ENCODE results near the gene RAB3A. TPM values are rescaled to one million over a fixed set of nuclear protein-coding genes. Genes with fewer than 3 reads are reported as not detected.

Gene RAB3A
- total and polyA plus RNA-seq, 2 experiments from 2014 or later: 1.4 to 1.9 TPM

- in situ Hi-C loops (cut with MboI): no loop called here
- peaks cover 5% of the 10 kb centered on the region; the same call in 1 of the 2 replicates for H3K4me1 ChIP-seq (ENCODE audit: insufficient read depth)
- no peak overlapping the region for H2AFZ ChIP-seq
- no peaks in the 10 kb centered on the region for H3F3A ChIP-seq (ENCODE audit: insufficient read depth)
- H3K4me2 ChIP-seq (ENCODE audit: unreplicated experiment): no peak overlapping the region
- no peak for DNase-seq
- H3K79me2 ChIP-seq (ENCODE audit: insufficient read depth): no peaks in the 10 kb centered on the region
- no peaks in the 10 kb centered on the region for H3K9me3 ChIP-seq (ENCODE audit: low read depth)
- TF ChIP-seq EZH2phosphoT487 (IDR thresholded peaks at IDR 0.05; ENCODE audit: insufficient read depth, low read depth) (no peak), EZH2 (IDR thresholded peaks at IDR 0.05; ENCODE audit: insufficient read depth, poor library complexity, severe bottlenecking) (no peak)
- H3K9me2 ChIP-seq (ENCODE audit: insufficient read depth): no peaks in the 10 kb centered on the region
- no peak overlapping the region for H3K4me3 ChIP-seq
- no peaks in the 10 kb centered on the region for H3K36me3 ChIP-seq (ENCODE audit: low read depth)
- H3K27ac ChIP-seq: no peak overlapping the region
- H4K20me1 ChIP-seq (ENCODE audit: insufficient read depth): no peaks in the 10 kb centered on the region
- 79 to 89% methylated on average over 5 of the region's 5 CpGs for WGBS, 2 experiments (ENCODE audit: low coverage in 1 of 2, low lambda C conversion rate in 2 of 2, missing lambda C conversion rate in 2 of 2)
- no peak overlapping the region for H3K9ac ChIP-seq
- H3K27me3 ChIP-seq (replicated peaks; ENCODE audit: insufficient read depth): no peaks in the 10 kb centered on the region
Measured at GRCh38 chr19:18249834-18250233, 46.0 kb upstream of the RAB3A start.

DNA sequence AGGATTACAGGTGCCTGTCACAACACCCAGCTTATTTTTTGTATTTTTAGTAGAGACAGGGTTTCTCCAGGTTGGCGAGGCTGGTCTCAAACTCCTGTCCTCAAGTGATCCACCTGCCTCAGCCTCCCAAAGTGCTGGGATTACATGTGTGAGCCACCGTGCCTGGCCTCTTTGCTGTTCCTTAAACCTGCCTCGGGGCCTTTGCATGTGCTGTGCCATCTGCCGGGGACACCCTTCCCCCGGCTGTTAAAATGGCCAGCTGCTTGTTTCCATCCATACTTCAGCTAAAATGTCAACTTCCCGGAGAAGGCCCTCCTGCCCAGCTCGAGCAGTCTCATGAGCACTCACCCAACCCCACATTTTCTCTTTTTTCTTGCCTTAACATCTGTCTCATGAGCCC lies 41.5 kb upstream of the RAB3A start:
- no peaks in the 10 kb centered on the region for H3K9me3 ChIP-seq (ENCODE audit: low read depth)
- no peaks in the 10 kb centered on the region for H3F3A ChIP-seq (ENCODE audit: insufficient read depth)
- no peaks in the 10 kb centered on the region for H3K36me3 ChIP-seq (ENCODE audit: low read depth)
- H2AFZ ChIP-seq: no peak overlapping the region
- no peak for DNase-seq
- no peaks in the 10 kb centered on the region for H3K4me1 ChIP-seq (ENCODE audit: insufficient read depth)
- in situ Hi-C loops (cut with MboI): no loop called here
- no peak overlapping the region for H3K4me3 ChIP-seq
- no peaks in the 10 kb centered on the region for H3K79me2 ChIP-seq (ENCODE audit: insufficient read depth)
- H3K9ac ChIP-seq: no peak overlapping the region
- no peak for TF ChIP-seq EZH2phosphoT487 (IDR thresholded peaks at IDR 0.05; ENCODE audit: insufficient read depth, low read depth)
- TF ChIP-seq EZH2 (IDR thresholded peaks at IDR 0.05; ENCODE audit: insufficient read depth, poor library complexity, severe bottlenecking): no peak
- no peaks in the 10 kb centered on the region for H3K27me3 ChIP-seq (replicated peaks; ENCODE audit: insufficient read depth)
- WGBS, 2 experiments (ENCODE audit: low coverage in 1 of 2, low lambda C conversion rate in 2 of 2, missing lambda C conversion rate in 2 of 2): 53 to 56% methylated on average over 7 of the region's 7 CpGs
- no peak overlapping the region for H3K4me2 ChIP-seq (ENCODE audit: unreplicated experiment)
- no peak overlapping the region for H3K27ac ChIP-seq
- no peaks in the 10 kb centered on the region for H3K9me2 ChIP-seq (ENCODE audit: insufficient read depth)
- H4K20me1 ChIP-seq (ENCODE audit: insufficient read depth): no peaks in the 10 kb centered on the region

DNA sequence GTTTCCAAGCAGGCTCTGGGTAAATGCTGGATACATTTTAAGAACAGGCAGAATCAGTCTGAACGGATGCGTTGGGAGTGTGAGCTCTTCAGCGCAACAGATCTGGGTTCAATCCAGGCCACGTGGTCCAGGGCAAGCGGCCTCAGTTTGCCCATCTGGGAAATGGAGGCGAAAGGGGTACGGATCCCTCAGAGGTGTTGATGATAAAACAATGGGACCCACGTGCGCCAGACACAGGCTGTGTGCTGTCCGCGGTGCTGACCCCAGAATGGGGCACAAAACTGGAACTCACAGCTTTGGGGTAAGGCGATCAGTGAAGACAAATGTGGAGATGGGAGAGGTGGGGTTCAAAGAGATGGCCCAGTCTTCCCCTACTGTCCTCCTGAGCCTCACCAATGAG lies 35.5 kb upstream of the RAB3A start:
- H3K9me3 ChIP-seq (ENCODE audit: low read depth): no peaks in the 10 kb centered on the region
- no peaks in the 10 kb centered on the region for H3K79me2 ChIP-seq (ENCODE audit: insufficient read depth)
- H3K4me1 ChIP-seq (ENCODE audit: insufficient read depth): no peaks in the 10 kb centered on the region
- DNase-seq: peak; percentile 56
- no peak overlapping the region for H2AFZ ChIP-seq
- H3F3A ChIP-seq (ENCODE audit: insufficient read depth): no peaks in the 10 kb centered on the region
- in situ Hi-C loops (cut with MboI): no loop called here
- H3K27me3 ChIP-seq (replicated peaks; ENCODE audit: insufficient read depth): no peaks in the 10 kb centered on the region
- H3K4me2 ChIP-seq (ENCODE audit: unreplicated experiment): no peak overlapping the region
- TF ChIP-seq EZH2 (IDR thresholded peaks at IDR 0.05; ENCODE audit: insufficient read depth, poor library complexity, severe bottlenecking) (no peak), EZH2phosphoT487 (IDR thresholded peaks at IDR 0.05; ENCODE audit: insufficient read depth, low read depth) (no peak)
- no peak overlapping the region for H3K27ac ChIP-seq
- 22 to 31% methylated on average over 12 of the region's 12 CpGs for WGBS, 2 experiments (ENCODE audit: low coverage in 1 of 2, low lambda C conversion rate in 2 of 2, missing lambda C conversion rate in 2 of 2)
- H4K20me1 ChIP-seq (ENCODE audit: insufficient read depth): no peaks in the 10 kb centered on the region
- H3K9me2 ChIP-seq (ENCODE audit: insufficient read depth): no peaks in the 10 kb centered on the region
- no peak overlapping the region for H3K4me3 ChIP-seq
- H3K9ac ChIP-seq: no peak overlapping the region
- no peaks in the 10 kb centered on the region for H3K36me3 ChIP-seq (ENCODE audit: low read depth)

DNA sequence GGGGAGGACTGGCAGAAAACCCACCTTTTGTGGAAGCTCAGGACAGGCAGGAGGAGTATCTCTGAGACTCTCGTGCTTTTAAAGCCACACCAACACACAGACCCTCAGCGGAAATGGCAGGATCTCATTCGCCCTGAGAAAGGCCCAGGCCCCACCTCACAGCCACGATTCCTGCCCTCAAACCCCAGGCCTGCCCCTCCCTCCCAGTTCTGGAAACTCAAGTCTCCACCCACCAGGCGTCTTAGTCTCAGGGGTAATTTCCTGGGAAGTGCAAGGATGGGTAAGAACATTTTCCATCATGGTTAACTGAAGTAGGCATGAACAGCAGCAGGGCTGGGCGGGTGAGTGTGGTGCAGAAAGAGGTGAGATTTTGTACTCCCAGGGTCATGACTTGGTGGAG lies 30.4 kb upstream of the RAB3A start:
- no peak for TF ChIP-seq EZH2 (IDR thresholded peaks at IDR 0.05; ENCODE audit: insufficient read depth, poor library complexity, severe bottlenecking)
- TF ChIP-seq EZH2phosphoT487 (IDR thresholded peaks at IDR 0.05; ENCODE audit: insufficient read depth, low read depth): no peak

More for the DNA sequence above, 30.4 kb upstream of the RAB3A start:
- no peaks in the 10 kb centered on the region for H3K79me2 ChIP-seq (ENCODE audit: insufficient read depth)
- no peak overlapping the region for H2AFZ ChIP-seq
- H3K4me1 ChIP-seq (ENCODE audit: insufficient read depth): no peaks in the 10 kb centered on the region
- DNase-seq: no peak
- no peak overlapping the region for H3K9ac ChIP-seq
- no peaks in the 10 kb centered on the region for H3K9me2 ChIP-seq (ENCODE audit: insufficient read depth)
- no peak overlapping the region for H3K27ac ChIP-seq
- 18 to 22% methylated on average over 6 of the region's 6 CpGs for WGBS, 2 experiments (ENCODE audit: low coverage in 1 of 2, low lambda C conversion rate in 2 of 2, missing lambda C conversion rate in 2 of 2)
- H3F3A ChIP-seq (ENCODE audit: insufficient read depth): no peaks in the 10 kb centered on the region
- no peak overlapping the region for H3K4me3 ChIP-seq
- H3K4me2 ChIP-seq (ENCODE audit: unreplicated experiment): no peak overlapping the region
- no peaks in the 10 kb centered on the region for H3K9me3 ChIP-seq (ENCODE audit: low read depth)
- peaks cover 12% of the 10 kb centered on the region for H3K27me3 ChIP-seq (replicated peaks; ENCODE audit: insufficient read depth)
- in situ Hi-C loops (cut with MboI): no loop called here
- H3K36me3 ChIP-seq (ENCODE audit: low read depth): no peaks in the 10 kb centered on the region
- H4K20me1 ChIP-seq (ENCODE audit: insufficient read depth): no peaks in the 10 kb centered on the region

All from GM23248 (cell line).